Chondrocyte (in vitro differentiated cells): ENCODE measurements around the gene KIF12. TPM values are rescaled to one million over a fixed set of nuclear protein-coding genes. Genes with fewer than 3 reads are reported as not detected.

Experiments
- DNase-seq: peaks from one replicate; pipeline ENCODE4 v3.0.0; 2021; ENCODE audit warnings: mixed read lengths, low spot score
- H3K27ac Mint-ChIP-seq: one replicate; pipeline ENCODE4 v1.8.0; 2021; ENCODE audit warnings: mild to moderate bottlenecking, moderate library complexity, mixed read lengths; ENCODE audit not compliant: unreplicated experiment
- H3K27me3 Mint-ChIP-seq: 2 replicates; pipeline ENCODE4 v1.8.0; 2021; ENCODE audit warnings: low read depth, mixed read lengths
- H3K36me3 Mint-ChIP-seq: 2 replicates; pipeline ENCODE4 v1.8.0; 2021; ENCODE audit warnings: low read depth, mixed read lengths
- H3K4me1 Mint-ChIP-seq: 2 replicates; pipeline ENCODE4 v1.8.0; 2021; ENCODE audit warnings: low read depth, mild to moderate bottlenecking, mixed read lengths
- H3K4me3 Mint-ChIP-seq: one replicate; pipeline ENCODE4 v1.8.0; 2021; ENCODE audit warnings: mild to moderate bottlenecking, moderate library complexity, mixed read lengths; ENCODE audit not compliant: unreplicated experiment
- H3K9me3 Mint-ChIP-seq: 2 replicates; pipeline ENCODE4 v1.8.0; 2021; ENCODE audit warnings: low read depth, mixed read lengths
- CTCF ChIP-seq: fragments of 200-600 bp; sonication (generic); IDR thresholded peaks from 2 replicates; pipeline ENCODE4 v1.5.0; 2021; ENCODE audit warnings: antibody characterized with exemption, mild to moderate bottlenecking, moderate library complexity
- total RNA-seq: library from RNA; stranded (reverse); gene quantifications from 3 replicates; pipeline ENCODE4 v1.2.1, GENCODE V29; 2021

Gene KIF12
- total RNA-seq, 1 donor from 2014 or later: 0.70 TPM

GRCh38 chr9:114094971-114095370 lies 4.1 kb downstream of the KIF12 start:
- Mint-ChIP-seq H3K36me3 (no peaks in the 10 kb centered on the region), H3K4me3 (no peak overlapping the region), H3K27me3 (peaks cover 9% of the 10 kb centered on the region), H3K4me1 (peaks cover 5% of the 10 kb centered on the region), H3K27ac (no peak overlapping the region), H3K9me3 (no peaks in the 10 kb centered on the region)
- peak; percentile 72 for DNase-seq
- TF ChIP-seq CTCF: no peak

- Mint-ChIP-seq H3K4me1 (peaks cover under 1% of the 10 kb centered on the region), H3K9me3 (no peaks in the 10 kb centered on the region), H3K27me3 (peaks cover 9% of the 10 kb centered on the region), H3K4me3 (no peak overlapping the region), H3K27ac (no peak overlapping the region), H3K36me3 (no peaks in the 10 kb centered on the region)
- peak; percentile 58 for DNase-seq
- TF ChIP-seq CTCF: no peak
Observed at GRCh38 chr9:114093761-114094505, 5.2 kb downstream of the KIF12 start.

GRCh38 chr9:114093031-114093471 lies 6.0 kb downstream of the KIF12 start:
- Mint-ChIP-seq H3K9me3 (no peaks in the 10 kb centered on the region), H3K27me3 (peaks cover 9% of the 10 kb centered on the region), H3K36me3 (no peaks in the 10 kb centered on the region), H3K4me3 (no peak overlapping the region), H3K4me1 (no peaks in the 10 kb centered on the region), H3K27ac (no peak overlapping the region)
- peak; percentile 60 for DNase-seq
- no peak for TF ChIP-seq CTCF

GRCh38 chr9:114092336-114092735 lies 6.8 kb downstream of the KIF12 start:
- DNase-seq: peak; percentile 66
- TF ChIP-seq CTCF: no peak
- no peaks in the 10 kb centered on the region for H3K9me3 Mint-ChIP-seq
- no peaks in the 10 kb centered on the region for H3K36me3 Mint-ChIP-seq
- H3K27me3 Mint-ChIP-seq: peaks cover 9% of the 10 kb centered on the region
- no peak overlapping the region for H3K27ac Mint-ChIP-seq
- no peaks in the 10 kb centered on the region for H3K4me1 Mint-ChIP-seq
- H3K4me3 Mint-ChIP-seq: no peak overlapping the region

GRCh38 chr9:114091711-114092110 lies 7.4 kb downstream of the KIF12 start:
- Mint-ChIP-seq H3K36me3 (no peaks in the 10 kb centered on the region), H3K27me3 (peaks cover 7% of the 10 kb centered on the region), H3K4me3 (no peak overlapping the region), H3K4me1 (no peaks in the 10 kb centered on the region), H3K27ac (no peak overlapping the region), H3K9me3 (no peaks in the 10 kb centered on the region)
- no peak for TF ChIP-seq CTCF
- DNase-seq: peak; percentile 74
